ENCODE measurements around the gene TRPC6. TPM values are rescaled to one million over a fixed set of nuclear protein-coding genes. Genes with fewer than 3 reads are reported as not detected.

The TRPC6 gene
- total RNA-seq, 2 experiments from 2014 or later = not detected

Small RNA genes lying within 50 kb of the gene (microRNA-seq; reads per million reads assigned to microRNA genes)
- gene MIR3920 (ENCODE audit: borderline microRNAs expressed, borderline number of aligned reads, borderline replicate concordance) = not detected

Data from activated CD4-positive, alpha-beta memory T cell treated with anti-CD3 and anti-CD28 coated beads for 36 hours (primary cell).